T-helper 22 cell (primary cell): ENCODE measurements around the gene WDR90.

Experiments used
- DNase-seq: peaks from one replicate; pipeline ENCODE4 v3.0.0-alpha.2; 2020; ENCODE audit warnings: low read depth

WDR90 gene

DNA sequence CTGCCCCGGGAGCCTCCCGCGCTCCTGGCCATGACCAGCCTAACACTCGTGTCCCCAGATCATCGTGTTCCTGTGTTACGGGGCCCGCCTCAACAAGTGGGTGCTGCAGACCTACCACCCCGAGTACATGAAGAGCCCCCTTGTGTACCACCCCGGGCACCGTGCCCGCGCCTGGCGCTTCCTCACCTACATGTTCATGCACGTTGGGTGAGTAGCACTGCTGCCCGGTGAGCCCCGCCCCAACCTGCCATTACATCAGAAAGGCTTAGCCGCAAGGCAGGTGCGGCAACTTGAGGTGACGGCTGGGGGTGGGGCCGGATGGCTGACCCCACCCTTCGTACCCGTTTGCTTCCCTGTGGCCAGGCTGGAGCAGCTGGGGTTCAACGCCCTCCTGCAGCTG lies 27.7 kb downstream of the WDR90 start:
- DNase-seq: no peak

- DNase-seq: no peak
Observed at GRCh38 chr16:677316-678190, 28.4 kb downstream of the WDR90 start.

DNA sequence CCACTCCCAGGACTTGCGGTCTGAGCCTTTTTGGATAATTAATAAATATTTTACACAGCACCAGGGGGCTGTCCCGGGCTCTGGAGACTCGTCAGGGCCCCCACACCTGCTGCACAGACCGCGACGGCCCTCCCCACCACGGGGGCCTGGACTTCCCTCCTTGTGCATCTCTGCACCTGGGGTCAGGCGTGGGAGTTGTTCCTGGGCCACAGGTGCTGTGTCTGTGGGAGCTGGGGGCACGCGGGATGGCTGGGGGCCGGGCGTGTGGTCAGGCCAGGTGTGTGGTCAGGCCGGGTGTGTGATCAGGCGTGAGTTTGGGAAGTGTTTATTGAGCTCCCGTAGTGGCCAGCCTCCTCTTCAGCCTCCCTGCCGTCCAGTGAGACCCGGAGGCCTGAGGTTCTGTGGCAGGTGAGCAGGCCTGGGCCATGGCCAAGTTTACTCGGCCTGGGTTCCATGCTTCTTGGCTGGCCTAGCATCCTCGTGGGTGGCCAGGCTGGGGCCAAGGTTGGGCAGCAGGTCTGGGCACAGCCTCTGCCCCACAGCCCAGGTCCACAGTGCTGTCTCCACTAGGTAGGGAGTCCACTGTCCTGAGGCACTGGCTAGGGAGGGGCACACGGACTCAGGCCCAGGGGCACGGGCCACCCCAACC lies 29.2 kb downstream of the WDR90 start:
- DNase-seq: no peak

DNA sequence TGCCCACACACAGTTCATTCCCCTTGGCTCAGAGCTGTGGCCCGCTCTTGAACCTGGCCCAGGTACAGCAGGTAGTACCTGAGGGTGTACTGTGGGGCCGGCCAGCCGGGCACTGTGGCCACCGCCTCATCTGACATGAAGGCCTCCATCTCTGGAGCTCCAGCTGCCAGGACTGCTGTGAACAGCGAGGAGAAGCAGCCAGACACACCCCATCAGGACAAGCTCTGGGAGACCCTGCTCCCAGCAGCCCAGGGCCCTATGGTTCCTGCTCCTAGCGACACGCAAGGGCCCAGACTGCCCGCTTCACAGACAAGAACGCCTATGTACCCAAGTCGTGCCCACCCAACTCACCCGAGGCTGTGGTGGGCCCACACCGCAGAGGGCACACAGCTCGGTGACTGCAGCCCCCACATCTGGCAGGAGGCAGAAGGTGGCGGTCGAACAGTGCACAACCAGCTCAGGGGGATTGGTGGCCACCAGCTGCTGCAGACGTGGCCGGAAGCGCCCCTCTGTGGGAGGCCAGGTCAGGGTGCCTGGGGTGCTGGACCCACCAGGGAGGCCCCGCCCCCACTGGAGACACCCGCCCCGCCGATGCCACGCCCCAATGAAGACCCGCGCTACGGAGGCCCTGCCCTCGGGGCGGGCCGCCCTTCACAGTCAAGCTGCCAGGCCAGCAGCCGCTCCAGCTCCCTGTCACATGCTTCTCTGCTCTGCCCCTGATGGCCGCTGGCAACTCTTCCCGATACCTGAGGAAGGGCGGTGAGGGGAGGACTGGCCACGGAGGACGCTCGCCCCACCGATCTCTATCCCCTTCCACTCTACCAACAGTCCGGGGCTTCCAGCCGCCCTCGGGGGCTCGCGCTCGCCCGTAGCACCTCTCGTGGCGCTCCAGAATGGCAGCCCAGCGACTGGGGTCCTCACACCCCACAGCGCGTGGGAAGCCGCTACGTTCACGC lies 30.0 kb downstream of the WDR90 start:
- DNase-seq: peak; percentile 42

- DNase-seq: peak; percentile 83
Observed at GRCh38 chr16:679814-680624, 30.9 kb downstream of the WDR90 start, which contains the start of gene STUB1. Gene STUB1 (plus strand): TSS chr16:680410. CDS start chr16:680526, 116 bp downstream.

DNA sequence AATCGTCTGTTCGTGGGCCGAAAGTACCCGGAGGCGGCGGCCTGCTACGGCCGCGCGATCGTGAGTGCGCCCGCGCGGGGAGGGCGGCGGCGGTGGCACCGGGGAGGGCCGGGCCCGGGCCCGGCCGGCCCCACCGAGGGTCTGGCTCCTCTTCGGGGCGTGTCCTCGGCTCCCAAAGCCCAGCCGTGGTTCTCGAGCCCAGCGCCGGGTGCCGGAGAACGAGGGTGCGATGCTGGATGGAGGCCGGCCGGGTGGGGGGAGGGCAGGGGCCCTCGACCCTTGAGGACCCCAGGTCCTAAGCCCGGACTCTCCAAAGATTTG lies 31.4 kb downstream of the WDR90 start:
- DNase-seq: no peak

- DNase-seq: no peak
Observed at GRCh38 chr16:680967-681745, 32.0 kb downstream of the WDR90 start.

DNA sequence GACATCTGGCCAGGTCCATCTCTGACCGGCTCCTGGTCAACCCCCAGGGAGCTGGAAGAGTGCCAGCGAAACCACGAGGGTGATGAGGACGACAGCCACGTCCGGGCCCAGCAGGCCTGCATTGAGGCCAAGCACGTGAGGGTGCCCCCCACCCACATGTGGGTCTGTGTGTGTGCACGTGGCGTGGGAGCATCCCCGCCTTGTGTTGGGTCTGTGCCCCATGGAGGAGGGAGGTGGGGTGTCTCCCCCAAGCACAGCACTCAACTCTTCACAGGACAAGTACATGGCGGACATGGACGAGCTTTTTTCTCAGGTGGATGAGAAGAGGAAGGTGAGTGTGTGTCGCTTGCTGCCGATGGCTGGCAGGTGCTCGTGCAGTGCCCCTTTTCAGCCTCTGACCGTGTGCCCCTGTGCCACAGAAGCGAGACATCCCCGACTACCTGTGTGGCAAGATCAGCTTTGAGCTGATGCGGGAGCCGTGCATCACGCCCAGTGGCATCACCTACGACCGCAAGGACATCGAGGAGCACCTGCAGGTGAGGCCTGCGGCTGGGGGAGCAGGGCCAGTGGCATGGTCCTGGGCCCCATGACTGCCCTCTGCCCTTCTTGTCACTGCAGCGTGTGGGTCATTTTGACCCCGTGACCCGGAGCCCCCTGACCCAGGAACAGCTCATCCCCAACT lies 32.7 kb downstream of the WDR90 start:
- no peak for DNase-seq

- no peak for DNase-seq
Observed at GRCh38 chr16:682493-683395, 33.6 kb downstream of the WDR90 start.

DNA sequence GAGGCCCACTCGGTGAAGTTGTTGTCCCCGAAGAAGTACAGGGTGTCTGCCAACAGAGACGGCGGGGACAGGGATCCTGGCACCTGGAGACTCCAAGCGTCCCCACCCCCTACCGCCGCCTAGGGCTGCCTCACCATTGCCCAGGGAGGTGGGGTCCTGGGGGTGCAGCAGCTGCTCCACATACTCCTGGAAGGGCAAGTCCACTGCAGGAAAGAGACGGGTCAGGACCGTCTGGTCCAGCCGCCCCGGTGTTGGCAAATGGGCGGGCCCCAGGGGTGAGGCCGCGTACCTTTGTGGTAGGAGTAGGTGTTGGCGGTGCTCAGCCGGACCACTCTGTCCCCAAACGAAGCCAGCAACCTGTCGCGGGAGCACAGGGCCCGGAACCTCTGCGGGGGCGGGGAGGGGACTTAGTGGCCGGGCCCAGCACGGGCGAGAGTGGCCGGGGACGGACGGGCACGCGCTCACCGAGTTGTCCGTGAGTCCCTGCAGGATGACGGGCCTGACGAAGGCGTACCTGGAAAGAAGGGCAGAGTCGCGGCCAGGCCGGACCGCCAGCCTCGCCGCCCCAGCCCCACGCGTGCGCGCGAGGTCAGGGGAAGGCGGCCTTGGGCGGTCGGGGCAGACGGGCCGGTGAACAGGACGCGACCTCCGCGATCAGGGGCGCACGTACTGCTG lies 34.4 kb downstream of the WDR90 start:
- no peak for DNase-seq

DNA sequence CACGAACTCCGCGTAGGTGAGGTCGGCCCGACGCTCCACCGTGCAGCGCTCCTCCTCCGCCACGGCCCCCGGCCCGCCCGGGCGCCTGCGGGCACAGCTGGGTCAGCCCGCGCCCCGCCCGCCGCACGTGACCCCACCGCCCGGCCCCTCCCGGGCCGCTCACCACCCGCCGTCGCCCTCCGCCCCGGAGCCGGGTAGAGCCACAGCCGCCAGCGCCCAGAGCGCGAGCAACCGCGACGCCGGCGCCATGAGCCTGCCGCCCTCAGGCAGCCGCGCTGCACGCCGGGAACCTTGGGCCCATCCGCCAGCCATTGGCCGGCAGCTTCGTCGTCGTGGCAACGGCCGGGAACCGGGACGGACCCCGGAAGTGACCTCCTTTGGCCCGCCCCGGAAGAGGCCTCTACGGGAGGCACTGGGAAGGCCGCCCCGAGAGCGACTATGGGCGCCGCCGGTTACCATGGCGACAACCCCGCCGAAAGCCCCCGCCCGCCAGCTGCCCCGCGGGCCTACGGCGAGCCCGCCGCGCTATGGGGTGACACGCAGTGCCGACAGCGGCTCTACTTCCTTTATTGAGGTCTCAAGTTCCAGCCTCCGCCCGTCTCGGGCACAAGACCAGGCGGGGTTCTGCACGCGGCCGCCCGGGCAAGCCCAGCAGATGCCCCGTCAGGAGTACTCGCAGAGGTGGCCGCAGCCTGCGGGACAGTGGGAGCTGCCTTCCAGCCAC lies 35.1 kb downstream of the WDR90 start, which contains the start of gene JMJD8:
JMJD8 (minus strand) TSS at position 264 of the 724 bp plus-strand sequence; CDS start at position 249, 15 bp downstream.
- peak; percentile 96 for DNase-seq

GRCh38 chr16:684961-685696 lies 36.0 kb downstream of the WDR90 start:
- DNase-seq: no peak

GRCh38 chr16:685967-686366 lies 36.8 kb downstream of the WDR90 start:
- no peak for DNase-seq

DNA sequence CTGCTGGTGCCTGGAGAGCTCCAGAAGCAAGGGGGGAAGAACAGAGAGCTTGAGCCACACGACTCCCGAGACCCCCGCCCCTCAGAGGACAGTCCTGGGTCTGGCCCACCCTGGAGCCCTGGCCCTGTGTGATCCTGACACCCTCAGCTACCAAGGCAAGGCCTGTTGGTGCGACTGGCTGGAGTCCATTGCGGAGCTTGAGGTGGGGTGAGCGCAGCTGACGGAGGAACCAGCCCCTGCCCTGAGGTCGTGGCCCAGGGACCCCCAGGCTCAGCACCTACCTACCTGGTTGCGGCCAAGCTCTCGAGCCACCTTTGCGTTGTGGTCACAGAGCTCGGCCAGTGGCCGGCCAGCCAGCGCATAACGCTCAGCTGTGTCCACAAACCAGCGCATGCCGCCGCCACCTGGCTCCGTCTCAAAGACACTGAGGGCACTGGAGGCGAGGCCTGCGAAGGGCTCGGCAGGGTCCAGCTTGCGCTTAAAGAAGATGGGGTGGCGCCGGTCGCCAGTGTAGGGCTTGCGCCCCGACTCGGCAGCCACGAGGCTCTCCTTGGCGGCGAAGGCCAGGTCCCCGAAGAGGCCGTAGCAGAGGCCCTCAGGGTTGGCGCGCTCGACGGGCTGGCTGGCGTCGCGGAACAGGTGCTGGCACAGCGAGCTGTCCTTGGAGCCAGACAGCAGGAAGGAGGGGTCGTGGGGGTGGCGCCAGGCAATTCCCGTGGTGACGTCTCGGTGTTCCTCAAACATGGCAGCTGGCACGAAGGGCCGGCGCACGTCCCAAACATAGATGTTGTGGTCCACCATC lies 37.5 kb downstream of the WDR90 start:
- no peak for DNase-seq

DNA sequence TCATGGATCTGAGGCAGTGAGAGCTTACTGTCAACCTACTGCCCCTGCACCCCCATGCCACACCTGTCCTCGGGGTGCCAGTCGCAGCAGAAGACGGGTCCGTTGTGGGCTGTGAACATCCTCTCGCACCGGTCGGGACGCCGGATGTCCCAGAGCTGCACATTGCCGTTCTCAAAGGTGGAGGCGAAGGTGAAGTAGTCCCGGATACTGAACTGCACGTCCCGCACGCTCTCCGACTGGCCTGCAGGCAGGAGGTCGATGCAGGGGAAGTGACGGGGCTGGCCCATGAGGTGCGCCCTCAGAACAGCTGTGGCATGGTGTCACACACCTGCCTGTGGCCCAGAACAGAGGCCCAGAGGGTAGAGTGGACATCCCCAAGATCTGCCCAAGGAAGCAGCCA lies 38.3 kb downstream of the WDR90 start:
- DNase-seq: no peak
